Memory B cell (primary cell): ENCODE results near the gene MAGI2.
"Not testable (repeated sequence)": the region's sequence is repeated elsewhere in the genome, so short reads cannot be mapped to it uniquely, and the experiment has no call there.

ENCODE experiments used
- ATAC-seq: fragments of 150-1000 bp; cut with Tn5 transposase; 2 replicates; pipeline ENCODE4 v1.10.0; 2021; ENCODE audit warnings: low read depth, mild to moderate bottlenecking, moderate library complexity
- DNase-seq, 2 donors: peaks; one replicate each; pipeline ENCODE4 v3.0.0; 2022; ENCODE audit warnings: low spot score in 2 of 2
- H3K27ac Mint-ChIP-seq: one replicate; pipeline ENCODE4 v1.8.0; 2022; ENCODE audit warnings: mild to moderate bottlenecking, moderate library complexity, mixed read lengths
- H3K27me3 Mint-ChIP-seq: one replicate; pipeline ENCODE4 v1.8.0; 2022; ENCODE audit warnings: mixed read lengths
- H3K36me3 Mint-ChIP-seq: one replicate; pipeline ENCODE4 v1.8.0; 2022; ENCODE audit warnings: mild to moderate bottlenecking, mixed read lengths
- H3K4me1 Mint-ChIP-seq: one replicate; pipeline ENCODE4 v1.8.0; 2022; ENCODE audit warnings: mixed read lengths
- H3K4me3 Mint-ChIP-seq: one replicate; pipeline ENCODE4 v1.8.0; 2022; ENCODE audit warnings: mild to moderate bottlenecking, moderate library complexity, mixed read lengths
- H3K9me3 Mint-ChIP-seq: one replicate; pipeline ENCODE4 v1.8.0; 2022; ENCODE audit warnings: mixed read lengths

Gene MAGI2

DNA sequence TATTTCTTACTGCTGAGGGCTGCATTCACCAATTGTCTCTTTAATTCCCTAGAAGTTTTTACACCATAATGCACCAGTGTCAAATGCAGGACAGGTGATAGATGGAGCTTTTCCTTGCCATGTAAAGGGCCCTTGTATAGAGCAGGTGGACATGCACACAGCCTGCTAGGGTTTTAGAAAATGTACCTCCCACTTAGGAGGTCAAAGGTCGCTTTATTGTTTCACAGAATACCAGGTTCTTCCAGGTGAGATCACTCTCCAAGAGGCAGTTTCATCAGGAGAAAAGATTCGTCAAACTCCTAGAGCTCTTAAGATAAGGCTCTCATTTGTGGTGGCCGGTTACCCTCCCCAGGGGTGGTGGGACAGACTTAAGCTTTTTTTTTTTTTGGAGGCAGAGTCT lies 1439.1 kb downstream of the MAGI2 start:
- Mint-ChIP-seq H3K9me3 (no peaks in the 10 kb centered on the region), H3K4me1 (peaks cover 8% of the 10 kb centered on the region), H3K36me3 (no peaks in the 10 kb centered on the region), H3K27ac (no peak overlapping the region), H3K4me3 (no peak overlapping the region), H3K27me3 (peaks cover 11% of the 10 kb centered on the region)
- ATAC-seq (no peak), DNase-seq (no peak)

DNA sequence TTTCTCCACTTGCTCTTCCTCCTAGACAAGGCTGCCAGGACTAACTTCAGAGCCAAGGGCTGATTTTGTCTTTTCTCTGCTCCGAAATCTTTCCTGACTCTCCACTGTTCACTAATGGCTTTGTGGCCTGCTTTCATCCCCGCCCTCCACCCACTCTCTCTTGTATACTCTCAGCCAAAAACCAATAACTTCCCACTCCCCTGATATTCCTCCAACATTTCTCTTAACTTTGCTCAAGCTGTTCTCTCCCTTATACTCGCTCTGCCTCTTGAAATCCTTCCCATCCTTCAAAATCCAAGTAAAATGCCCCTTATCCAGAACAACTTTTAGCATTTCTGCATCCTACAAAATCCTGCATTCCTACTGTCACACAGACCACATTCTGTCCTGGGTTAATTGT lies 1440.1 kb downstream of the MAGI2 start:
- no peak overlapping the region for H3K4me3 Mint-ChIP-seq
- no peak for ATAC-seq
- H3K4me1 Mint-ChIP-seq: peaks cover 2% of the 10 kb centered on the region
- peaks cover 11% of the 10 kb centered on the region for H3K27me3 Mint-ChIP-seq
- no peak overlapping the region for H3K27ac Mint-ChIP-seq
- no peaks in the 10 kb centered on the region for H3K9me3 Mint-ChIP-seq
- DNase-seq: no peak
- H3K36me3 Mint-ChIP-seq: no peaks in the 10 kb centered on the region

DNA sequence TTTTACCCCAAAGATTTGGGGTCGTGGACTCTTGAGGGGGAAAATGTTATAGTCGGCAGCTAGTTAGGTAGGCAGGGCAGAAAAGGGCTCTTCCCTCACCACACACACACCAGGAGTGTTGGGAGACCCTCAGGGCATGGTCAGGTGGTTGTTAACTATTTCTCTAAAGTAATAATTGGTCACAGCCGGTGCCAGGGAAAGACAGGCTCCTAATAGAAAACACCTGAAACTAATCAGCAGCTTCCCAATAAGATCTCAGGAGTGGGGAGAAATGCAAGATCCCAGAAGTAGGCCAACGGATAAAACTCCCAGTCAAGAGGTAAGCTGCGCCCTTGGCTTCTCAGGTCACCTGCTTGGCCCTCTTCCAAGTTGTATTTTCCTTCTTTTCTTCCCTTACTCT lies 1441.8 kb downstream of the MAGI2 start:
- Mint-ChIP-seq H3K36me3 (no peaks in the 10 kb centered on the region), H3K27me3 (peaks cover 9% of the 10 kb centered on the region), H3K9me3 (no peaks in the 10 kb centered on the region), H3K27ac (no peak overlapping the region), H3K4me3 (no peak overlapping the region), H3K4me1 (no peaks in the 10 kb centered on the region)
- ATAC-seq (no peak), DNase-seq (no peak)

DNA sequence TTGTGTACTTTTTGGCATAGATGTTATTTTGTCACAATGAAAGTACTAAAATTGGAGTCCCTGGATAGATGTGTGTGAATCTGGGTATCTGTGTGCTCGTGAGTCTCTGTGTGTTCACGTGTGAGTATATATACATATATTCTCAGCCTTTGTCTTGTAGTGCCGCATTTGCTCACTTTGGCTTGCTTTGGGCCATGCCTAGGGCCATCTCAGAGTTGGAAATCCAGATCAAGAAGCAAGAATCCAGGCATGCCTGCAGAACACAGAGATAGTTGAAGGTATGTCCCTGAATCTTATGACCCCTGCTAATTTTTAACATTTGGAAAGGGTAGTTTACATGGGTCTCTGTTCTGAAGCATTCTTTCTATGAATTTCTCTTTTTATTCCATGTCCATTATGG lies 1446.2 kb downstream of the MAGI2 start:
- H3K27ac Mint-ChIP-seq: no peak overlapping the region
- no peaks in the 10 kb centered on the region for H3K4me1 Mint-ChIP-seq
- peaks cover under 1% of the 10 kb centered on the region for H3K27me3 Mint-ChIP-seq
- DNase-seq: no peak
- no peak for ATAC-seq
- H3K9me3 Mint-ChIP-seq: no peaks in the 10 kb centered on the region
- H3K4me3 Mint-ChIP-seq: no peak overlapping the region
- H3K36me3 Mint-ChIP-seq: no peaks in the 10 kb centered on the region

DNA sequence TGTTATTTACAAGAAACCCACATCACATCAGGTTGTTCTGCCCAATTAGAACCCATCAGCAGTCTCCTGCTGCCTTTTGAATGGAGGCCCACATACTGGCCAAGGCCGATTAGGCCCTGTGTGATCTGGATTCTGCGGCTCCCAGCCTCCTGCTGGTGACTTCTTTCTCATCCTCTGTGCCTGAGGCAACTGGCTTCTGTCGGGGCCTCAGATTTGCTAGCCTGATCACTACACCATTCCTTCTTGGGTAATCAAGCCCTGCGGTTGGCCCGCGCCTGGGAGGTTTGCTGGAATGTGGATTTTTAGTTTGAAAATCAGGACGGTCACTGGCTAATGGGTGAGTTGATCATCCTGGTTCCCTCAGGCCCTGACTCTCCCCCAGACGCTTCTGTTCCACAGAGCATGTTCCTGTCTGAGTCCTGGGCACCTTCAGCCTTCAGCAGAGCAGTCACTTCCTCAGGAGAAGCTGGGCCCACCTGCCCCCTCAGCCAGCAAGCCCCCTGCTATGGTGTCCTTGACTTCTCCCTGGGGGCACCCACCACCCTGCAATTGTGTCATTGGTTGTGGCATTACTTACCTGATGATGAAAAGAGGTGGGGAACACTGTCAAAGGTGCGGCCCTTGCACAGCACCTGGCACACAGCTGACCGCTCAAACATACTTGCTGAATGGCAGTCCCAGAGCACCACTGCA lies 1447.3 kb downstream of the MAGI2 start:
- Mint-ChIP-seq H3K9me3 (no peaks in the 10 kb centered on the region), H3K27me3 (no peaks in the 10 kb centered on the region), H3K4me1 (no peaks in the 10 kb centered on the region), H3K4me3 (no peak overlapping the region), H3K36me3 (no peaks in the 10 kb centered on the region), H3K27ac (no peak overlapping the region)
- ATAC-seq: no peak
- DNase-seq: no peak

DNA sequence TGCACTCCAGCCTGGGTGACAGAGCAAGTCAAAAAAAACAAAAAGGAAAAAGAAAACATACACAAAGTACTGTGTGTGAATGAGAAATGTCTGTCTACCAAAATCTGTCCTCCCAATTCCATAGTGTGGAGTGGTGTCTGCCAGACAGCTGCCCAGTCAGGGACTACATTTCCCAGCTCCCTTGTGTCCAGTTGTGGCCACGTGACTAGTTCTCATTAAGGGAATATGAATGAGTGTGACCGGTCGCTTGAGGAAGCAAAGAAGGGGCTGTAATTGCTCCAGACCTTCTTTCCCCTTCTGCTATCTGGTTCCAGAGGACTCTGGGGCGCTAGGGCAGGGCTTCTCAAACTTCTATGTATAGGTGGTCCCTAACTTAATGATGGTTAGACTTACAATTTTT lies 1450.8 kb downstream of the MAGI2 start:
- no peaks in the 10 kb centered on the region for H3K4me1 Mint-ChIP-seq
- H3K36me3 Mint-ChIP-seq: no peaks in the 10 kb centered on the region
- H3K27me3 Mint-ChIP-seq: peaks cover 6% of the 10 kb centered on the region
- DNase-seq: no peak
- H3K27ac Mint-ChIP-seq: no peak overlapping the region
- no peak for ATAC-seq
- no peak overlapping the region for H3K4me3 Mint-ChIP-seq
- H3K9me3 Mint-ChIP-seq: no peaks in the 10 kb centered on the region

DNA sequence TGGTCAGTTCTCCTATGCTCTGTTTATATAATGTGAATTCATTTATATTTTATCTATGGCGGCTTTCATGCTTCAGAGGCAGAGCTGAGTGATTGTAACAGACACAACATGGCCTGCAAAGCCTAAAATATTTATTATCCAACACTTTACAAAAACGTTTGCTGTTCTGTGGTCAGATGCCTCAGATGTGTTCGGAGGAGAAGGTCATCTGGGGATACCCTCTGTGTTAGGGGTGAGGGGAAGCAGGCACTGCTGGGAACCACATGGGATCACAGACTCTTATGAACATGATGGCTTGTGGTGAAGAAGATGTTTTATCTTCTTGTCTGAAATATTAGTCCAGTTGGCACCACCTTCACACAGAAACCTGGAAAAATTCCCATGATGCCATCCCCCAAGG lies 1451.4 kb downstream of the MAGI2 start:
- H3K27me3 Mint-ChIP-seq: peaks cover 6% of the 10 kb centered on the region
- no peak for ATAC-seq
- no peak overlapping the region for H3K27ac Mint-ChIP-seq
- no peak for DNase-seq
- H3K36me3 Mint-ChIP-seq: no peaks in the 10 kb centered on the region
- H3K4me1 Mint-ChIP-seq: no peaks in the 10 kb centered on the region
- no peak overlapping the region for H3K4me3 Mint-ChIP-seq
- H3K9me3 Mint-ChIP-seq: no peaks in the 10 kb centered on the region

DNA sequence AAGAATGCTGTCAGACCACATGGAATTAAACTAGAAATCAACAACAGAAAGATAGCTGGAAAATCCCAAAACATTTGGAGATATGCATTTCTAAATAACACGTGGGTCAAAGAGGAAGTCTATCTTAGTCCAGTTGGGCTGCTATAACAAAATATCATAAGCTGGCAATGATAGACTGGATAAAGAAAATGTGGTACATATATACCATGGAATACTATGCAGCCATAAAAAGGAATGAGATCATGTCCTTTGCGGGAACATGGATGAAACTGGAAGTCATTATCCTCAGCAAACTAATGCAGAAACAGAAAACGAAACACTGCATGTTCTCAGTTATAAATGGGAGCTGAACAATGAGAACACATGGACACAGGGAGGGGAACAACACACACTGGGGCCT lies 1454.3 kb downstream of the MAGI2 start:
- H3K9me3 Mint-ChIP-seq, H3K4me3 Mint-ChIP-seq, H3K27ac Mint-ChIP-seq, ATAC-seq, H3K27me3 Mint-ChIP-seq, H3K4me1 Mint-ChIP-seq, H3K36me3 Mint-ChIP-seq, DNase-seq: not testable (repeated sequence)

DNA sequence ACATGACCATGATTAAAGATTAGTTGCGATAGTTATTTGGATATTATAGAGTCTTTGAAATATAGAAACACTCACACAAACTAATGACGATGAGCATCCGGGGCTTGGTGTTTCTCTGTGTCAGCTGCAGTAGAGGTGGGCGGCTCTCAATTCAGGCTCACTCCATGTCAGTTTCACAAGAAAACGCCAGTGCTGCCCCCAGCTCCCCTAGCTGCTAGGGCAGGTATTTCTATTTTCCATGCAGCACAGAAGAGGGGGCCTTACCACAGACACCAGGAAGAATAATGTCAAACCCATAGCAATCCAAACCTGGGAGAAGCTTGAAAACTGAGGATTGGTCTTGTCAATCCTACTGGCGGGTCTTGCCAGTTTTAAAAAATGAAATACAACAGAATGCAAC lies 1457.8 kb downstream of the MAGI2 start:
- ATAC-seq: no peak
- Mint-ChIP-seq H3K4me3 (no peak overlapping the region), H3K36me3 (no peaks in the 10 kb centered on the region), H3K27me3 (peaks cover 6% of the 10 kb centered on the region), H3K27ac (no peak overlapping the region), H3K9me3 (no peaks in the 10 kb centered on the region), H3K4me1 (no peaks in the 10 kb centered on the region)
- DNase-seq: no peak

DNA sequence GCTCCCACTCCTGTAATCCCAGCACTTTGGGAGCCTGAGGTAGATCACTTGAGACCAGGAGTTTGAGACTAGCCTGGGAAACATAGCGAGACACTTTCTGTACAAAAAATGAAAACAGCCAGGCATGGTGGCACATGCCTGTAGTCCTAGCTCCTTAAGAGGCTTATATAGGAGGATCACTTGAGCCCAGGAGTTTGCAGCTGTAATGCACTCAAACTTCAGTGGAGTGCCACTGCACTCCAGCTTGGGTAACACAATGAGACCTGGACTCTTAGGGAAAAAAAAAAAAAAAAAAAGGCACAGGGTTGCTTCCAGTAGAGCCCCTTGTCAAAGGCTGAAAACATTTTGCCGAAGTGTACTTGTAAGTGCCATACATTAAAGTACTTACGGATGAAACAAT lies 1459.6 kb downstream of the MAGI2 start:
- no peak for ATAC-seq
- Mint-ChIP-seq H3K4me1 (no peaks in the 10 kb centered on the region), H3K27me3 (peaks cover 5% of the 10 kb centered on the region), H3K36me3 (no peaks in the 10 kb centered on the region), H3K4me3 (no peak overlapping the region), H3K27ac (no peak overlapping the region), H3K9me3 (peaks cover 2% of the 10 kb centered on the region)
- DNase-seq: no peak

DNA sequence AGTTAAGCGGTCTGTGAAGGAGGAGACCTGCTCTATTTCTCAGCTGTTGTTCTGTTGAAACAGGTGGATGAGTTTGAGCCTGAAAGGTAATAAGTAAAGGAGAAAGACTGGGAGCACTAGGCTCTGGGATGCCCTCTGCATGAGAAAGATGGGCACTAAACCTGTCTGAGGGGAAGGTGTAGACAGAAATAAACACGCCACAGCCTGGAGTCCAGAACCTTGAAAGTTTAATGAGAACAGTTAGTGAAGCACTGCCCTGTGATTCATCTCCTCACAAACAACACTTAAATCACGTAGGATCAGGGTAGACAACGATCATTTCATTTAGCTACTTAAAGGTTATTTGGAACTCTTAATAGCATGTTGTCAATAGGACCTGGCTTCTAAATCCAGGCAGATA lies 1461.8 kb downstream of the MAGI2 start:
- Mint-ChIP-seq H3K27ac (no peak overlapping the region), H3K36me3 (no peaks in the 10 kb centered on the region), H3K27me3 (peaks cover 3% of the 10 kb centered on the region), H3K4me1 (no peaks in the 10 kb centered on the region), H3K4me3 (no peak overlapping the region), H3K9me3 (peaks cover 2% of the 10 kb centered on the region)
- DNase-seq (no peak), ATAC-seq (no peak)

DNA sequence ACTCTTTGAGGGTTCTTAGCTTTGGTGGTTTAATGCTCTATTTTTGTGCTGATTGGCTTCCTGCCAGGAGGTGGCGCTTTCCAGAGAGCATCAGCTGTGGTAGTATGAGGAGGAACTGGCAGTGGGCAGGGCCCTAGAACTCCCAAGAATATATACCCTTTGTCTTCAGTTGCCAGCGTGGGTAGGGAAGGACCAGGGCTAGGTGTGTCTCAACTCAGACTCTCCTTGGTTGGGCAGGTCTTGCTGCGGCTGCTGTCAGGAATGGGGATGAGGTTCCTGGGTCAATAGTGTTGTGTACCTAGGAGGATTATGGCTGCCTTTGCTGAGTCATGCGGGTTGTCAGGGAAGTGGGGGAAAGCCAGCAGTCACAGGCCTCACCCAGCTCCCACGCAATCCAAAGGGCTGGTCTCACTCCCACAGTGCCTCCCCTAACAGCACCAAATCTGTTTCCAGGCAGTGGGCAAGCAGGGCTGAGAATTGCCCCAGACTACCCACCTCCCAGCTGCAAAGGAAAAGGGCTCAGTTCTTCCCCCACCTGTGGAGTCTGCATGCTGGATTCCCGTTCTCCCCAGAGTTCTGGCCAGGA lies 1463.4 kb downstream of the MAGI2 start:
- H3K4me1 Mint-ChIP-seq: peaks cover 2% of the 10 kb centered on the region
- H3K36me3 Mint-ChIP-seq: no peaks in the 10 kb centered on the region
- no peak overlapping the region for H3K27ac Mint-ChIP-seq
- peaks cover 3% of the 10 kb centered on the region for H3K27me3 Mint-ChIP-seq
- DNase-seq (no peak), ATAC-seq (no peak)
- peaks cover 2% of the 10 kb centered on the region for H3K9me3 Mint-ChIP-seq
- no peak overlapping the region for H3K4me3 Mint-ChIP-seq

DNA sequence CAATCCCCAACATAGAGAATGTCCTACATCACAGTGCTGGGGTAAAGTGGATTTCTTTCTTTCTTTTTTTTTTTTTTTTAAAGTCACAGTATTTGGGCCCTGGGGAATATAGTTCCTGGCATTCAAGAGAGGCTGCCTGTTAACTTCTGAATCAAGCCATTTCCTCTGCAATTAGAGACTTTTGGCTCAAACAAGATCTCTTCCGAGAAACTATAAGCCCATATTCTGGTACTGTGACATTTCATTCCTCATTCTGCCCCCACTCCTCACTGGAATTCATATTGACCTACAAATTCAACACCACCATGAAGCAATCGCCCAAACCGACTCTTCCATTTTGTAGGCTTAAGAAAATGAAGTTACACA lies 1467.5 kb downstream of the MAGI2 start:
- ATAC-seq (no peak), DNase-seq (no peak)
- peaks cover 6% of the 10 kb centered on the region for H3K27me3 Mint-ChIP-seq
- no peaks in the 10 kb centered on the region for H3K36me3 Mint-ChIP-seq
- H3K4me3 Mint-ChIP-seq: no peak overlapping the region
- no peak overlapping the region for H3K27ac Mint-ChIP-seq
- H3K9me3 Mint-ChIP-seq: peaks cover 2% of the 10 kb centered on the region
- peaks cover 4% of the 10 kb centered on the region for H3K4me1 Mint-ChIP-seq

DNA sequence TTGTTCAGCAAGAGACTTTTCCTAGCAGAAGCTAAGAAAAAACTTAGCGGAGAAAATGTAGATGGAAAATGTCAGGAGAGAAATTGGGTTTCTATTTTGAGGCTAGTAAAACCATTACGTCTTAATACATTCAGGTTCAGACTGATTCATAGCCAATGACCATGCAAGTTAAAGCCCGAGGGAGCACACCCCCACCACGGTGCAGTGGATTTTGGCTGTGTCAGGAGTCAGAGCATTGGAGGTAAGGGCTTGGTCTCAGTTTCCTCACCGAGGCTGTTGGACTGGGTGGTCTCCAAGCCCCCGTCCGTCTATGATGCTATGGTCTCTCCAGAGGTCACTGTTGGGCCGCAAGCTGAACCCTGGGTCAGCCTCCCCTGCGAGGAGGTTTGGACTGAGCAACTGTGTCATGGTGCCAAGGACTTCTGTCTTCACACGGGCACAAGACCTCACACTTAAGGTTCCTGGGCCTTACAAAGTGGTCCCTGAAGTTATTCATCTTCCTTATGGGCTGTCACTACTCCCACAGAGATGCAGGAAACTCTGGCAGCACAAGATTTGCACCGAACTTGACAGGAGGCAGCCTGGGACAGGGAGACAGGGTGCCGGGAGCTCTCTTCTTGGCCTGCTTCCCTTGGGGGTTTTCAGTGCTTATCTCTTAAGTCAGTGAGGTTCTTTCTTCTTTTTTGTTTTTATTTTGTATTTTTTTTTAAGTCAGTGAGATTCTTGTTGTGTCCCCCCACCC lies 1468.1 kb downstream of the MAGI2 start:
- Mint-ChIP-seq H3K36me3 (no peaks in the 10 kb centered on the region), H3K27me3 (peaks cover 6% of the 10 kb centered on the region), H3K27ac (no peak overlapping the region), H3K9me3 (peaks cover 2% of the 10 kb centered on the region), H3K4me3 (no peak overlapping the region), H3K4me1 (peaks cover 4% of the 10 kb centered on the region)
- no peak for ATAC-seq
- no peak for DNase-seq

DNA sequence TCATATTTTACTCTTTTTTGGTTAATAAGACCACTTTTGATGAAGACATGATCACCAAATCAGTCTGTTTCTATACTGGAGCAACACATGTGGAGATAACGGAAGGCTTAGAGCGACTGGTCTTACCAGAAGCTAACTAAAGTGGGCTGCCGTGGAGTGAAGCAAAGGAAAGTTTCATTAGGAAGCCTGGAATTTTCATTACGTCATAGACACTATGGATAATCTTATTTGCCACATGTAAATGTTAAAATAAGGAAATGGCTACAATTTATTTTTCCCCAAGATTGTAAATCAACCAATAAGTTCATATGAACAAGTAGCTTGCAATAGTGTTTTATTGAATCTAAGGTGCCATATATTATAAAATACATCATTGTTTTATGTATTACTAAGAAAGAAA lies 1469.5 kb downstream of the MAGI2 start:
- Mint-ChIP-seq H3K9me3 (no peaks in the 10 kb centered on the region), H3K27me3 (peaks cover 6% of the 10 kb centered on the region), H3K36me3 (no peaks in the 10 kb centered on the region), H3K4me3 (no peak overlapping the region), H3K4me1 (peaks cover 4% of the 10 kb centered on the region), H3K27ac (no peak overlapping the region)
- ATAC-seq: no peak
- no peak for DNase-seq
